MCF 10A (cell line): ENCODE measurements around the gene AP2B1. TPM values are rescaled to one million over a fixed set of nuclear protein-coding genes. Genes with fewer than 3 reads are reported as not detected.

Experiments used
- BruUV-seq: library from RNA; stranded (reverse); fragments of 400-500 nt; replicated peaks from 2 replicates; lab custom pipeline; 2021; lab: Mats Ljungman, UMichigan
- CTCF ChIA-PET: fragments of 300-600 bp; sonication (Branson Sonifier 250); formaldehyde crosslinking; extraction: SDS; loops from one replicate; lab custom pipeline; 2021; ENCODE audit warnings: antibody characterized with exemption, inconsistent platforms; lab: Yijun Ruan, JAX
- POLR2A ChIA-PET: fragments of 300-600, 350-650 bp; sonication (Branson Sonifier 250); formaldehyde crosslinking; extraction: SDS; loops from one replicate; lab custom pipeline; 2020; ENCODE audit warnings: antibody characterized with exemption, inconsistent platforms; lab: Yijun Ruan, JAX
- DNase-seq: peaks from one replicate; pipeline ENCODE4 v3.0.0-alpha.2; 2018; ENCODE audit not compliant: unreplicated experiment
- H3K27ac Mint-ChIP-seq: one replicate; pipeline ENCODE4 v1.8.0; 2022; ENCODE audit warnings: mild to moderate bottlenecking, low read depth, mixed read lengths; ENCODE audit not compliant: unreplicated experiment
- H3K27me3 Mint-ChIP-seq: one replicate; pipeline ENCODE4 v1.8.0; 2022; ENCODE audit warnings: mixed read lengths; ENCODE audit not compliant: insufficient read depth, unreplicated experiment
- H3K36me3 Mint-ChIP-seq: one replicate; pipeline ENCODE4 v1.8.0; 2022; ENCODE audit warnings: mild to moderate bottlenecking, moderate library complexity, mixed read lengths; ENCODE audit not compliant: insufficient read depth, unreplicated experiment
- H3K4me1 Mint-ChIP-seq: one replicate; pipeline ENCODE4 v1.8.0; 2022; ENCODE audit warnings: mixed read lengths; ENCODE audit not compliant: insufficient read depth, unreplicated experiment
- H3K4me3 Mint-ChIP-seq: one replicate; pipeline ENCODE4 v1.8.0; 2022; ENCODE audit warnings: mild to moderate bottlenecking, moderate library complexity, mixed read lengths; ENCODE audit not compliant: unreplicated experiment
- H3K9me3 Mint-ChIP-seq: one replicate; pipeline ENCODE4 v1.8.0; 2022; ENCODE audit warnings: mixed read lengths; ENCODE audit not compliant: unreplicated experiment
- intact Hi-C: fragments of 100-400 bp; cut with micrococcal nuclease; formaldehyde crosslinking; loops from 2 replicates; pipeline ENCODE4 v1.14.1; 2022
- total RNA-seq: library from RNA; stranded (reverse); gene quantifications from 2 replicates; pipeline ENCODE4 v1.2.3, GENCODE V29; 2022
- TF ChIP-seq, protein P1 (sequence below): fragments of 200-600 bp; IDR thresholded peaks from one replicate; pipeline ENCODE4 v1.8.0; 2022; ENCODE audit warnings: antibody characterized with exemption, mild to moderate bottlenecking; ENCODE audit not compliant: unreplicated experiment

AP2B1 gene
- total RNA-seq, 1 experiment from 2014 or later, result 227 TPM

- no peak for DNase-seq
- no peaks in the 10 kb centered on the region for H3K9me3 Mint-ChIP-seq
- CTCF ChIA-PET, result interaction anchor here (0.6 to 30.0 kb wide), 7 partner anchors 7 to 630 kb away, joined by 3 to 684 read pairs (median 4); partner anchors contain the start of gene TAF15
- H3K4me1 Mint-ChIP-seq, result peaks cover 33% of the 10 kb centered on the region
- peaks cover 28% of the 10 kb centered on the region for H3K36me3 Mint-ChIP-seq
- H3K27ac Mint-ChIP-seq, result peak overlapping the region; percentile 80
- TF ChIP-seq, protein P1, sequence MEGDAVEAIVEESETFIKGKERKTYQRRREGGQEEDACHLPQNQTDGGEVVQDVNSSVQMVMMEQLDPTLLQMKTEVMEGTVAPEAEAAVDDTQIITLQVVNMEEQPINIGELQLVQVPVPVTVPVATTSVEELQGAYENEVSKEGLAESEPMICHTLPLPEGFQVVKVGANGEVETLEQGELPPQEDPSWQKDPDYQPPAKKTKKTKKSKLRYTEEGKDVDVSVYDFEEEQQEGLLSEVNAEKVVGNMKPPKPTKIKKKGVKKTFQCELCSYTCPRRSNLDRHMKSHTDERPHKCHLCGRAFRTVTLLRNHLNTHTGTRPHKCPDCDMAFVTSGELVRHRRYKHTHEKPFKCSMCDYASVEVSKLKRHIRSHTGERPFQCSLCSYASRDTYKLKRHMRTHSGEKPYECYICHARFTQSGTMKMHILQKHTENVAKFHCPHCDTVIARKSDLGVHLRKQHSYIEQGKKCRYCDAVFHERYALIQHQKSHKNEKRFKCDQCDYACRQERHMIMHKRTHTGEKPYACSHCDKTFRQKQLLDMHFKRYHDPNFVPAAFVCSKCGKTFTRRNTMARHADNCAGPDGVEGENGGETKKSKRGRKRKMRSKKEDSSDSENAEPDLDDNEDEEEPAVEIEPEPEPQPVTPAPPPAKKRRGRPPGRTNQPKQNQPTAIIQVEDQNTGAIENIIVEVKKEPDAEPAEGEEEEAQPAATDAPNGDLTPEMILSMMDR, result no peak
- POLR2A ChIA-PET, result interaction anchor here (26.1 to 27.6 kb wide), 2 partner anchors 16 to 35 kb away, joined by 489 to 736 read pairs; partner anchors contain the start of genes MMP28 and TAF15
- no TSS peak for BruUV-seq
- no peaks in the 10 kb centered on the region for H3K27me3 Mint-ChIP-seq
- no peak overlapping the region for H3K4me3 Mint-ChIP-seq
- intact Hi-C loops, result no loop called here
These were observed 186.7 kb downstream of the AP2B1 start for GRCh38 chr17:35773679-35774425.

DNA sequence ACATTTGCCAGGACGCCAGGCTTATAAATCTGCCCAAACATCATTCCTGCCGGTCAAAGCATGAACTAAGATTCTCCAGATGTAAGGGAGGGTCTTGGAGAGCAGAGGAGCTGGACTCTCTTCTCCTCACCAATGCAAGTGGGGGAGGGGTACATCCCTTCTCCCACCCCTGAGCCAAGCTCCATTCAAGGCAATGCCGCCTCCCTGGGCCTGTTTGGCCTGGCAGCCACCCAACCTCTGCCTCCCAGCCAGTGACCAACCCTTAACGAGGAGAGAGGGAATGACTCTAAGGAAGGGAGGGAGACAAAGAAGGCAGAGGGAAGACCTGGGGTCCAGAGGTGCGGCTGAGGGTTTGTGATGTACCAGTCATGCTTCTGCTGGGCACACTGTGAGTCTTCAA, 187.4 kb downstream of the AP2B1 start:
- peaks cover 28% of the 10 kb centered on the region for H3K36me3 Mint-ChIP-seq
- POLR2A ChIA-PET, result interaction anchor here (0.9 to 27.6 kb wide), 4 partner anchors 8 to 34 kb away, joined by 5 to 736 read pairs (median 247); partner anchors contain the start of genes MMP28 and TAF15
- H3K4me3 Mint-ChIP-seq, result no peak overlapping the region
- intact Hi-C loops, result no loop called here
- peaks cover 37% of the 10 kb centered on the region for H3K4me1 Mint-ChIP-seq
- no peaks in the 10 kb centered on the region for H3K27me3 Mint-ChIP-seq
- no peaks in the 10 kb centered on the region for H3K9me3 Mint-ChIP-seq
- no TSS peak for BruUV-seq
- CTCF ChIA-PET, result interaction anchor here (0.6 to 30.0 kb wide), 7 partner anchors 8 to 631 kb away, joined by 3 to 684 read pairs (median 4); partner anchors contain the start of gene TAF15
- H3K27ac Mint-ChIP-seq, result peak overlapping the region; percentile 80
- TF ChIP-seq, protein P1, result no peak
- peak; percentile 56 for DNase-seq

- ChIA-PET POLR2A (interaction anchor here (0.8 to 27.6 kb wide), 6 partner anchors 8 to 34 kb away, joined by 3 to 736 read pairs (median 5); partner anchors contain the start of genes MMP28 and TAF15), CTCF (interaction anchor here (0.6 to 30.0 kb wide), 6 partner anchors 9 to 162 kb away, joined by 3 to 684 read pairs (median 15); partner anchors contain the start of gene TAF15)
- peak overlapping the region; percentile 80 for H3K27ac Mint-ChIP-seq
- TF ChIP-seq, protein P1, result no peak
- no peaks in the 10 kb centered on the region for H3K9me3 Mint-ChIP-seq
- H3K36me3 Mint-ChIP-seq, result peaks cover 28% of the 10 kb centered on the region
- intact Hi-C loops, result no loop called here
- no peaks in the 10 kb centered on the region for H3K27me3 Mint-ChIP-seq
- BruUV-seq, result no TSS peak
- no peak for DNase-seq
- H3K4me3 Mint-ChIP-seq, result no peak overlapping the region
- H3K4me1 Mint-ChIP-seq, result peaks cover 37% of the 10 kb centered on the region
These were observed 187.9 kb downstream of the AP2B1 start for GRCh38 chr17:35775039-35775438.

GRCh38 chr17:35775583-35775982, 188.5 kb downstream of the AP2B1 start:
- ChIA-PET CTCF (interaction anchor here (0.6 to 30.0 kb wide), 6 partner anchors 9 to 163 kb away, joined by 3 to 684 read pairs (median 15); partner anchors contain the start of gene TAF15), POLR2A (interaction anchor here (0.8 to 27.6 kb wide), 6 partner anchors 9 to 33 kb away, joined by 3 to 736 read pairs (median 5); partner anchors contain the start of genes MMP28 and TAF15)
- H3K4me3 Mint-ChIP-seq, result no peak overlapping the region
- no peaks in the 10 kb centered on the region for H3K9me3 Mint-ChIP-seq
- H3K27me3 Mint-ChIP-seq, result no peaks in the 10 kb centered on the region
- TF ChIP-seq, protein P1, result no peak
- peaks cover 31% of the 10 kb centered on the region for H3K36me3 Mint-ChIP-seq
- no peak for DNase-seq
- H3K4me1 Mint-ChIP-seq, result peaks cover 37% of the 10 kb centered on the region
- BruUV-seq, result no TSS peak
- intact Hi-C loops, result no loop called here
- H3K27ac Mint-ChIP-seq, result no peak overlapping the region
